CD14-positive monocyte (primary cell): ENCODE results near the gene CALML3. TPM values are rescaled to one million over a fixed set of nuclear protein-coding genes. Genes with fewer than 3 reads are reported as not detected.

ENCODE experiments used
- DNase-seq, 3 donors: peaks; one replicate each; pipeline ENCODE4 v3.0.0-alpha.2; 2011 to 2022
- H2AFZ ChIP-seq: 2 replicates; pipeline ENCODE4 v1.6.0; 2012; ENCODE audit warnings: mild to moderate bottlenecking, low read depth, low read length, inconsistent platforms; ENCODE audit not compliant: insufficient read depth, poor library complexity, severe bottlenecking
- H3K27ac ChIP-seq, 2 donors: 1 replicate in 1 of 2; 2 replicates in 1 of 2; pipeline ENCODE4 v1.5.1; 2012 to 2013; ENCODE audit warnings: low read length in 2 of 2, control low read depth in 1 of 2, inconsistent platforms in 1 of 2, low read depth in 1 of 2, mild to moderate bottlenecking in 1 of 2
- H3K27me3 ChIP-seq, 2 donors: one replicate each; pipeline versions ENCODE4 v1.6.0 to v1.6.1; 2011 to 2013; ENCODE audit warnings: low read length in 2 of 2; ENCODE audit not compliant: control insufficient read depth in 2 of 2, insufficient read depth in 2 of 2
- H3K36me3 ChIP-seq, 2 donors: replicated peaks in 1 of 2; 1 replicate in 1 of 2; 2 replicates in 1 of 2; pipeline versions ENCODE4 v1.5.1 to v1.6.1; 2012 to 2013; ENCODE audit warnings: low read length in 2 of 2, control low read depth in 1 of 2, inconsistent platforms in 1 of 2, mild to moderate bottlenecking in 1 of 2; ENCODE audit not compliant: insufficient read depth in 2 of 2, control insufficient read depth in 1 of 2
- H3K4me1 ChIP-seq, 2 donors: 1 replicate in 1 of 2; 2 replicates in 1 of 2; pipeline versions ENCODE4 v1.5.1 to v1.6.1; 2012 to 2013; ENCODE audit warnings: low read length in 2 of 2, control low read depth in 1 of 2, inconsistent platforms in 1 of 2, mild to moderate bottlenecking in 1 of 2, moderate library complexity in 1 of 2; ENCODE audit not compliant: insufficient read depth in 2 of 2, control insufficient read depth in 1 of 2
- H3K4me2 ChIP-seq: replicated peaks from 2 replicates; pipeline ENCODE3; 2012; ENCODE audit warnings: low read length, moderate library complexity, mild to moderate bottlenecking; ENCODE audit not compliant: poor library complexity, severe bottlenecking; ENCODE audit errors: extremely low read depth
- H3K4me3 ChIP-seq, 3 experiments: fragments of 200-600 bp in 1 of 3; sonication (generic) in 1 of 3; replicated peaks in 1 of 3; 1 replicate in 2 of 3; 2 replicates in 1 of 3; pipeline ENCODE4 v1.5.1; 2011 to 2013; ENCODE audit warnings: low read length in 3 of 3, mild to moderate bottlenecking in 3 of 3, control low read depth in 2 of 3, low read depth in 2 of 3, inconsistent platforms in 1 of 3, moderate library complexity in 1 of 3
- H3K79me2 ChIP-seq: 2 replicates; pipeline ENCODE4 v1.6.0; 2012; ENCODE audit warnings: mild to moderate bottlenecking, control low read depth, inconsistent platforms, low read length, moderate library complexity; ENCODE audit not compliant: insufficient read depth
- H3K9ac ChIP-seq: 2 replicates; pipeline ENCODE4 v1.6.0; 2017; ENCODE audit warnings: low read length, mild to moderate bottlenecking; ENCODE audit not compliant: insufficient read depth, poor library complexity, severe bottlenecking
- H3K9me3 ChIP-seq, 2 donors: replicated peaks in 1 of 2; 1 replicate in 1 of 2; 2 replicates in 1 of 2; pipeline versions ENCODE4 v1.5.1 to v1.6.1; 2012 to 2013; ENCODE audit warnings: low read length in 2 of 2, control low read depth in 1 of 2; ENCODE audit not compliant: control insufficient read depth in 1 of 2, insufficient read depth in 1 of 2
- H4K20me1 ChIP-seq: 2 replicates; pipeline ENCODE4 v1.6.0; 2012; ENCODE audit warnings: mild to moderate bottlenecking, low read length, control low read depth, moderate library complexity; ENCODE audit not compliant: insufficient read depth
- H3K27ac Mint-ChIP-seq, 7 donors: one replicate each; pipeline ENCODE4 v1.8.0; 2020; ENCODE audit warnings: mild to moderate bottlenecking in 7 of 7, mixed read lengths in 7 of 7, moderate library complexity in 6 of 7, inconsistent platforms in 2 of 7
- H3K27me3 Mint-ChIP-seq, 3 donors: one replicate each; pipeline ENCODE4 v1.8.0; 2021 to 2022; ENCODE audit warnings: low read depth in 3 of 3, mild to moderate bottlenecking in 3 of 3, mixed read lengths in 3 of 3, moderate library complexity in 3 of 3, inconsistent platforms in 1 of 3
- H3K36me3 Mint-ChIP-seq, 2 donors: one replicate each; pipeline ENCODE4 v1.8.0; 2020; ENCODE audit warnings: mixed read lengths in 2 of 2, inconsistent platforms in 1 of 2, mild to moderate bottlenecking in 1 of 2
- H3K4me1 Mint-ChIP-seq: one replicate; pipeline ENCODE4 v1.8.0; 2020; ENCODE audit warnings: mild to moderate bottlenecking, mixed read lengths
- H3K4me3 Mint-ChIP-seq, 2 donors: one replicate each; pipeline ENCODE4 v1.8.0; 2020; ENCODE audit warnings: mild to moderate bottlenecking in 2 of 2, mixed read lengths in 2 of 2, moderate library complexity in 1 of 2
- H3K9me3 Mint-ChIP-seq, 7 donors: one replicate each; pipeline ENCODE4 v1.8.0; 2020 to 2022; ENCODE audit warnings: mixed read lengths in 7 of 7, mild to moderate bottlenecking in 6 of 7, moderate library complexity in 6 of 7, inconsistent platforms in 2 of 7
- CTCF ChIP-seq: fragments of 200-600 bp; IDR thresholded peaks from one replicate; pipeline ENCODE4 v1.8.0; 2022; ENCODE audit warnings: antibody characterized with exemption, mild to moderate bottlenecking
- WGBS: methylation state at CpG from one replicate; pipeline ENCODE4 v1.1.5; 2013; ENCODE audit warnings: missing lambda C conversion rate; ENCODE audit not compliant: insufficient coverage; 5-methylcytosine and 5-hydroxymethylcytosine counted together
- intact Hi-C, 2 donors: fragments of 100-400 bp; cut with micrococcal nuclease; formaldehyde crosslinking; loops; one replicate each; pipeline versions ENCODE4 v1.15.0 to v1.15.1; 2023
- polyA plus RNA-seq, 3 donors: library from polyadenylated mRNA; depleted of rRNA in 1 of 3; unstranded in 2 of 3; stranded (reverse) in 1 of 3; fragments of 300-500 nt in 2 of 3; fragments of >200 nt in 1 of 3; fragmentation: Illumina TruSeq in 2 of 3; gene quantifications; 1 replicate in 2 of 3; 2 replicates in 1 of 3; pipeline ENCODE4 v1.2.3, GENCODE V29; 2012 to 2021

Gene CALML3
- polyA plus RNA-seq, 3 donors, result not detected

- no peak overlapping the region for H3K4me3 Mint-ChIP-seq
- no peak for TF ChIP-seq CTCF
Observed at GRCh38 chr10:5500162-5500670, 24.5 kb upstream of the CALML3 start.

GRCh38 chr10:5500910-5501309 lies 23.9 kb upstream of the CALML3 start:
- Histone ChIP-seq H3K27ac (no peak overlapping the region), H3K4me2 (no peak overlapping the region), H3K9me3 (no peaks in the 10 kb centered on the region), H3K9ac (no peak overlapping the region), H3K4me1 (no peaks in the 10 kb centered on the region), H2AFZ (no peak overlapping the region), H3K27me3 (no peaks in the 10 kb centered on the region), H4K20me1 (no peaks in the 10 kb centered on the region), H3K36me3 (no peaks in the 10 kb centered on the region), H3K79me2 (no peaks in the 10 kb centered on the region), H3K4me3 (no peak overlapping the region)
- no peak for DNase-seq
- TF ChIP-seq CTCF, result no peak
- no peak overlapping the region for H3K4me3 Mint-ChIP-seq
- H3K27me3 Mint-ChIP-seq, result peaks cover 0 to 3% (median 3%) of the 10 kb centered on the region in 3 donors
- intact Hi-C loops, result no loop called here
- H3K4me1 Mint-ChIP-seq, result no peaks in the 10 kb centered on the region
- 80% methylated on average over 2 of the region's 5 CpGs for WGBS
- H3K9me3 Mint-ChIP-seq, result no peaks in the 10 kb centered on the region
- H3K27ac Mint-ChIP-seq, result no peak overlapping the region
- no peaks in the 10 kb centered on the region for H3K36me3 Mint-ChIP-seq

More at GRCh38 chr10:5500162-5500670, 24.5 kb upstream of the CALML3 start:
- no peak overlapping the region for H3K4me3 ChIP-seq
- 96% methylated on average over 5 of the region's 7 CpGs for WGBS
- no peak overlapping the region for H3K27ac ChIP-seq
- H3K9me3 ChIP-seq, result no peaks in the 10 kb centered on the region
- no peak overlapping the region for H2AFZ ChIP-seq
- H3K36me3 Mint-ChIP-seq, result no peaks in the 10 kb centered on the region
- peaks cover 0 to 3% (median 3%) of the 10 kb centered on the region in 3 donors for H3K27me3 Mint-ChIP-seq
- no peaks in the 10 kb centered on the region for H3K4me1 ChIP-seq
- no peaks in the 10 kb centered on the region for H3K4me1 Mint-ChIP-seq
- intact Hi-C loops, result no loop called here
- H3K27me3 ChIP-seq, result no peaks in the 10 kb centered on the region
- H4K20me1 ChIP-seq, result no peaks in the 10 kb centered on the region
- no peaks in the 10 kb centered on the region for H3K79me2 ChIP-seq
- DNase-seq, result no peak
- no peaks in the 10 kb centered on the region for H3K9me3 Mint-ChIP-seq
- H3K27ac Mint-ChIP-seq, result no peak overlapping the region
- H3K4me2 ChIP-seq, result no peak overlapping the region
- H3K9ac ChIP-seq, result no peak overlapping the region
- H3K36me3 ChIP-seq, result no peaks in the 10 kb centered on the region
